IMR-90 (cell line): ENCODE results near the gene PEX14. TPM values are rescaled to one million over a fixed set of nuclear protein-coding genes. Genes with fewer than 3 reads are reported as not detected.

Experiments used
- ATAC-seq: fragments of 200-7000 bp; cut with Tn5 transposase; 2 replicates; pipeline ENCODE4 v1.9.1; 2020; ENCODE audit warnings: low read depth, mild to moderate bottlenecking, moderate library complexity
- BruUV-seq: library from RNA; stranded (reverse); fragments of 400-500 nt; replicated peaks from 2 replicates; lab custom pipeline; 2021; lab: Mats Ljungman, UMichigan
- CTCF ChIA-PET: fragments of 300-600 bp; formaldehyde crosslinking; extraction: SDS; loops from one replicate; lab custom pipeline; 2021; ENCODE audit warnings: antibody characterized with exemption; lab: Yijun Ruan, JAX
- POLR2A ChIA-PET: fragments of 300-600 bp; sonication (Branson Sonifier 250); formaldehyde crosslinking; loops from one replicate; lab custom pipeline; 2022; ENCODE audit warnings: antibody characterized with exemption; ENCODE audit not compliant: unreplicated experiment; lab: Charles Lee
- DNase-seq: peaks from one replicate; pipeline ENCODE4 v3.0.0; 2013
- H2AFZ ChIP-seq: replicated peaks from 2 replicates; pipeline ENCODE3; 2013; ENCODE audit warnings: low read length, mild to moderate bottlenecking; ENCODE audit not compliant: poor library complexity
- H2AK5ac ChIP-seq: 2 replicates; pipeline ENCODE4 v1.6.1; 2013; ENCODE audit warnings: low read depth, low read length, inconsistent platforms
- H2AK9ac ChIP-seq: replicated peaks from 2 replicates; pipeline ENCODE3; 2013; ENCODE audit warnings: mild to moderate bottlenecking, low read depth, low read length, moderate library complexity; ENCODE audit not compliant: poor library complexity
- H2BK120ac ChIP-seq: 2 replicates; pipeline ENCODE4 v1.6.1; 2013; ENCODE audit warnings: low read depth, low read length, inconsistent platforms
- H2BK15ac ChIP-seq: 3 replicates; pipeline ENCODE4 v1.6.1; 2013; ENCODE audit warnings: low read depth, low read length, inconsistent platforms
- H2BK20ac ChIP-seq: 2 replicates; pipeline ENCODE4 v1.6.1; 2013; ENCODE audit warnings: low read depth, mild to moderate bottlenecking, inconsistent platforms, low read length, moderate library complexity
- H2BK5ac ChIP-seq: 2 replicates; pipeline ENCODE4 v1.6.1; 2013; ENCODE audit warnings: mild to moderate bottlenecking, low read depth, low read length, inconsistent platforms; ENCODE audit not compliant: poor library complexity, severe bottlenecking
- H3K14ac ChIP-seq: replicated peaks from 2 replicates; pipeline ENCODE4 v1.6.1; 2013; ENCODE audit warnings: low read depth, low read length, inconsistent platforms
- H3K18ac ChIP-seq: 2 replicates; pipeline ENCODE4 v1.6.1; 2013; ENCODE audit warnings: low read depth, low read length, control low read depth
- H3K23ac ChIP-seq: 2 replicates; pipeline ENCODE4 v1.6.1; 2013; ENCODE audit warnings: low read depth, low read length, inconsistent platforms
- H3K27ac ChIP-seq: 2 replicates; pipeline ENCODE4 v1.5.1; 2013; ENCODE audit warnings: mild to moderate bottlenecking, control low read depth, low read length; ENCODE audit not compliant: insufficient read depth
- H3K27me3 ChIP-seq: 2 replicates; pipeline ENCODE4 v1.6.1; 2013; ENCODE audit warnings: low read length; ENCODE audit not compliant: control insufficient read depth, insufficient read depth
- H3K36me3 ChIP-seq: 2 replicates; pipeline ENCODE4 v1.6.1; 2013; ENCODE audit warnings: low read length, mixed read lengths; ENCODE audit not compliant: control insufficient read depth, insufficient read depth
- H3K4ac ChIP-seq: 2 replicates; pipeline ENCODE4 v1.6.1; 2013; ENCODE audit warnings: low read depth, low read length, inconsistent platforms
- H3K4me1 ChIP-seq: 2 replicates; pipeline ENCODE4 v1.6.1; 2013; ENCODE audit warnings: low read length, mixed read lengths; ENCODE audit not compliant: control insufficient read depth, insufficient read depth
- H3K4me2 ChIP-seq: 2 replicates; pipeline ENCODE4 v1.6.1; 2013; ENCODE audit warnings: low read depth, mild to moderate bottlenecking, control low read depth, low read length, moderate library complexity
- H3K4me3 ChIP-seq: 2 replicates; pipeline ENCODE4 v1.5.1; 2013; ENCODE audit warnings: low read depth, mild to moderate bottlenecking, control low read depth, low read length, moderate library complexity; ENCODE audit not compliant: insufficient read depth
- H3K56ac ChIP-seq: 2 replicates; pipeline ENCODE4 v1.6.1; 2013; ENCODE audit warnings: low read length, inconsistent platforms; ENCODE audit not compliant: insufficient read depth; ENCODE audit errors: extremely low read depth
- H3K79me1 ChIP-seq, 2 experiments: 2 replicates each; pipeline ENCODE4 v1.6.1; 2013; ENCODE audit warnings: low read length in 2 of 2, inconsistent platforms in 1 of 2, low read depth in 1 of 2
- H3K9ac ChIP-seq: 2 replicates; pipeline ENCODE4 v1.6.1; 2013; ENCODE audit warnings: low read depth, low read length, control low read depth
- H3K9me1 ChIP-seq: 2 replicates; pipeline ENCODE4 v1.6.1; 2013; ENCODE audit warnings: low read length, inconsistent platforms; ENCODE audit not compliant: insufficient read depth
- H3K9me3 ChIP-seq: 2 replicates; pipeline ENCODE4 v1.6.1; 2013; ENCODE audit warnings: low read length; ENCODE audit not compliant: control insufficient read depth, insufficient read depth
- H4K20me1 ChIP-seq: 2 replicates; pipeline ENCODE4 v1.6.1; 2013; ENCODE audit warnings: low read length, inconsistent platforms; ENCODE audit not compliant: insufficient read depth
- H4K5ac ChIP-seq: 2 replicates; pipeline ENCODE4 v1.6.1; 2013; ENCODE audit warnings: mild to moderate bottlenecking, low read depth, low read length, control low read depth
- H4K8ac ChIP-seq, 2 experiments: 2 replicates each; pipeline ENCODE4 v1.6.1; 2013; ENCODE audit warnings: low read depth in 2 of 2, low read length in 2 of 2, control low read depth in 1 of 2, inconsistent platforms in 1 of 2
- H4K91ac ChIP-seq: 2 replicates; pipeline ENCODE4 v1.6.1; 2013; ENCODE audit warnings: low read depth, low read length, inconsistent platforms; ENCODE audit not compliant: insufficient read depth
- ELK1 ChIP-seq: fragments of 150-350 bp; IDR thresholded peaks from 2 replicates; pipeline ENCODE4 v1.6.1; 2016; ENCODE audit warnings: low read depth, mild to moderate bottlenecking, low read length, moderate library complexity, borderline replicate concordance
- MAZ ChIP-seq: IDR thresholded peaks from 2 replicates; pipeline ENCODE4 v1.6.1; 2012; ENCODE audit warnings: low read depth, mild to moderate bottlenecking, low read length, improper control_type of control experiment, moderate library complexity, borderline replicate concordance
- POLR2A ChIP-seq: IDR thresholded peaks from 2 replicates; pipeline ENCODE4 v1.6.1; 2012; ENCODE audit warnings: mild to moderate bottlenecking, low read depth, low read length
- RCOR1 ChIP-seq: IDR thresholded peaks from 2 replicates; pipeline ENCODE4 v1.6.1; 2012; ENCODE audit warnings: mild to moderate bottlenecking, low read length, improper control_type of control experiment; ENCODE audit not compliant: insufficient replicate concordance
- SMC3 ChIP-seq: fragments of 150-350 bp; IDR thresholded peaks from 2 replicates; pipeline ENCODE4 v1.6.1; 2016; ENCODE audit warnings: low read depth, mild to moderate bottlenecking, antibody characterized with exemption, low read length, moderate library complexity
- WGBS, 2 experiments: methylation state at CpG; one replicate each; pipeline versions ENCODE4 v1.1.5 to v1.1.7; 2013; ENCODE audit warnings: missing lambda C conversion rate in 2 of 2; ENCODE audit not compliant: insufficient read length in 1 of 2; ENCODE audit errors: extremely low coverage in 2 of 2; 5-methylcytosine and 5-hydroxymethylcytosine counted together
- dilution Hi-C: fragments of 300-500 bp; cut with HindIII; formaldehyde crosslinking; loops from one replicate; pipeline ENCODE4 v1.14.3; 2018; ENCODE audit warnings: low sequenced_read_pairs; ENCODE audit not compliant: unreplicated experiment
- in situ Hi-C: fragments of 300-500 bp; cut with MboI; formaldehyde crosslinking; loops from 3 replicates; pipeline ENCODE4 v1.14.3; 2019; ENCODE audit warnings: low sequenced_read_pairs, inconsistent platforms, mixed read lengths
- intact Hi-C: fragments of 100-400 bp; cut with micrococcal nuclease; formaldehyde crosslinking; loops from 2 replicates; pipeline ENCODE4 v1.10.0; 2022
- polyA plus RNA-seq, 3 experiments: library from polyadenylated mRNA; depleted of rRNA; stranded (reverse); fragments of >200 nt; gene quantifications; 2 replicates each; pipeline ENCODE4 v1.2.3, GENCODE V29; 2012; ENCODE audit warnings: low replicate concordance in 1 of 3
- total RNA-seq: library from RNA; depleted of rRNA; stranded (reverse); fragments of >200 nt; gene quantifications from 2 replicates; pipeline ENCODE4 v1.2.3, GENCODE V29; 2012

Gene PEX14
- total and polyA plus RNA-seq, 2 of the 4 experiments (the other 2 are of a cell fraction): 9.5 to 22.5 TPM

DNA sequence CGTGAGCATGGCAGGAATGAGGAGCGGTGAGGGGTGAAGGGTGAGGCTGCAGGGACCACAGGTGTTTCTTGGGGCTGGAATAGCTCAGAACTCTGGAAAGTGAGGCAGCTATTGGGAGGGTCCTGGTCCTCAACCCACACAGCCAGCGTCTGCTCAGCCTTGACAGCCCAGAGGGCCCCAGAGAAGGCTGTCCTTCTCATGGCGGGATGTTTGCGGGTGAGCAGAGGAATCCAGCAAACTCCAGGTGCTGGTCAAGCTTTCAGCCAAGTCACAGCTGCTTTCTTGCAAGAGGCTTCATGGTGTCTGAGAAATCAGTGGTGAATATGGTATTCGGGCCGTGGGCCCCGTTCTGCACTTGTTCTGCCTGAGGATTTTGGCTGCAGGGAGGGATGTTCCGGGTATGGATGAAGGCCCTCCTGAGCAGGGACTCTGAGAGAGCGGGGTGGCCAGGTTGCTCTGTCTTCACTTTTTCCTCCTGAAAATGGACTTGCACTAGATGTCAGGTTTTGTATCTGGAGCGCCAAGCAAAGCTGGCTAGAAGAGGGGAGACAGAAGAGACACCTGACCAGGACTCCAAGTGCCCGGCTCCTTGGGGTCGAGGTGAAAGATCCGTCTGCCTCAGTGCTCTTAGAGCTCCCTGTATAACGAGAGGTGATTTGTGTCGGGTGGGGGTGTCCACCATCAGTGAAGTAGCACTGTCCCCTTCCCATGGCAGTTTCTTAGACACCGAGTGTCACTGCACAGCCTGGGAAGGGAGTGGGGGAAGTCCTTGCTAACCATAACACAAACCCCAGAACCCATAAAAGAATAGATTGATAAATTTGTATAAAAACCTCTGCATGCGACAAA lies 139.9 kb downstream of the PEX14 start:
- no peak for TF ChIP-seq RCOR1
- TF ChIP-seq ELK1: no peak
- TF ChIP-seq POLR2A: no peak
- TF ChIP-seq SMC3: no peak
- no peak for TF ChIP-seq MAZ
- dilution Hi-C loops (no loop called here), intact Hi-C loops (no loop called here), in situ Hi-C loops (no loop called here)
- H3K36me3 ChIP-seq: no peaks in the 10 kb centered on the region
- peaks cover 7% of the 10 kb centered on the region; the same call in 1 of the 2 replicates for H4K20me1 ChIP-seq
- DNase-seq: no peak
- no peak overlapping the region for H2BK120ac ChIP-seq
- H3K9ac ChIP-seq: no peak overlapping the region
- CTCF ChIA-PET: no interaction called here
- H3K9me1 ChIP-seq: peaks cover 6% of the 10 kb centered on the region; the same call in 1 of the 2 replicates
- no peak overlapping the region for H4K91ac ChIP-seq
- no peak overlapping the region for H2AK5ac ChIP-seq
- peaks cover 7 to 15% of the 10 kb centered on the region in 2 experiments; a peak in 2 of 4 replicates for H3K79me1 ChIP-seq
- WGBS, 2 experiments: 95% methylated on average over 6 of the region's 18 CpGs; no CpG with 5 or more reads in 1 of the 2 experiments
- POLR2A ChIA-PET: no interaction called here
- no peak overlapping the region for H3K18ac ChIP-seq
- BruUV-seq: no TSS peak
- no peak overlapping the region for H2BK15ac ChIP-seq
- H3K27me3 ChIP-seq: no peaks in the 10 kb centered on the region
- H4K5ac ChIP-seq: no peak overlapping the region
- no peak overlapping the region for H2AFZ ChIP-seq
- H2BK5ac ChIP-seq: no peak overlapping the region
- H3K4ac ChIP-seq: no peak overlapping the region
- no peak overlapping the region for H2AK9ac ChIP-seq
- no peak overlapping the region for H3K56ac ChIP-seq
- H3K4me2 ChIP-seq: no peak overlapping the region
- no peak overlapping the region for H3K27ac ChIP-seq
- H3K14ac ChIP-seq: no peak overlapping the region
- no peak for ATAC-seq
- H3K4me1 ChIP-seq: no peaks in the 10 kb centered on the region
- no peaks in the 10 kb centered on the region for H3K9me3 ChIP-seq
- H3K4me3 ChIP-seq: no peak overlapping the region
- H4K8ac ChIP-seq: no peak overlapping the region
- no peak overlapping the region for H2BK20ac ChIP-seq
- no peak overlapping the region for H3K23ac ChIP-seq
